GM12873 (cell line): Measurements from ENCODE around the gene LCA5L.

Source experiments
- CTCF ChIP-seq: IDR thresholded peaks from 2 replicates; pipeline ENCODE4 v1.5.1; 2012; ENCODE audit warnings: low read depth, mild to moderate bottlenecking, moderate library complexity, low read length, control low read depth; ENCODE audit not compliant: insufficient read depth; ENCODE audit errors: missing control alignments

Gene LCA5L

GRCh38 chr21:39451332-39452206, 6.0 kb upstream of the LCA5L start, which contains the start of gene SH3BGR:
Gene SH3BGR, plus strand, starts transcription at chr21:39451970. Its CDS starts 127 bp downstream, at chr21:39452097.
- no peak for TF ChIP-seq CTCF

GRCh38 chr21:39447264-39447663, 1.7 kb upstream of the LCA5L start:
- no peak for TF ChIP-seq CTCF

GRCh38 chr21:39444421-39445180, 977 bp downstream of the LCA5L start:
- TF ChIP-seq CTCF: no peak

- peak; percentile 81 for TF ChIP-seq CTCF
Observed at GRCh38 chr21:39441502-39442475, 3.8 kb downstream of the LCA5L start.

- TF ChIP-seq CTCF: no peak
Observed at GRCh38 chr21:39439232-39439631, 6.3 kb downstream of the LCA5L start.

GRCh38 chr21:39434950-39435349, 10.6 kb downstream of the LCA5L start:
- no peak for TF ChIP-seq CTCF
